Stimulated activated effector memory CD8-positive, alpha-beta T cell treated with anti-CD3 and anti-CD28 coated beads, Interleukin-12 subunit alpha, Interleukin-12 subunit beta, amount 100 ng/mL, for 72 hours (primary cell): ENCODE data around the gene SELENOM.

Experiments used
- ATAC-seq: fragments of 150-1000 bp; cut with Tn5 transposase; 2 replicates; pipeline ENCODE4 v1.10.0; 2021
- DNase-seq, 2 donors: peaks; one replicate each; pipeline ENCODE4 v3.0.0; 2021 to 2022; ENCODE audit warnings: low spot score in 2 of 2
- H3K27ac Mint-ChIP-seq: one replicate; pipeline ENCODE4 v1.8.0; 2022; ENCODE audit warnings: mild to moderate bottlenecking, mixed read lengths
- H3K36me3 Mint-ChIP-seq: one replicate; pipeline ENCODE4 v1.8.0; 2022; ENCODE audit warnings: mild to moderate bottlenecking, mixed read lengths
- H3K4me1 Mint-ChIP-seq: one replicate; pipeline ENCODE4 v1.8.0; 2022; ENCODE audit warnings: mixed read lengths
- H3K4me3 Mint-ChIP-seq: one replicate; pipeline ENCODE4 v1.8.0; 2022; ENCODE audit warnings: mild to moderate bottlenecking, mixed read lengths
- H3K9me3 Mint-ChIP-seq: one replicate; pipeline ENCODE4 v1.8.0; 2022; ENCODE audit warnings: mixed read lengths

The SELENOM gene

GRCh38 chr22:31107178-31107893 is at the start of gene SELENOM:
Gene SELENOM, minus strand, starts transcription at chr22:31107568. Its CDS starts 63 bp downstream, at chr22:31107505.
- H3K4me3 Mint-ChIP-seq = peak within 1 kb of the TSS; percentile 84
- DNase-seq = peak; percentile 73 to 90
- no peaks in the 10 kb centered on the region for H3K9me3 Mint-ChIP-seq

DNA sequence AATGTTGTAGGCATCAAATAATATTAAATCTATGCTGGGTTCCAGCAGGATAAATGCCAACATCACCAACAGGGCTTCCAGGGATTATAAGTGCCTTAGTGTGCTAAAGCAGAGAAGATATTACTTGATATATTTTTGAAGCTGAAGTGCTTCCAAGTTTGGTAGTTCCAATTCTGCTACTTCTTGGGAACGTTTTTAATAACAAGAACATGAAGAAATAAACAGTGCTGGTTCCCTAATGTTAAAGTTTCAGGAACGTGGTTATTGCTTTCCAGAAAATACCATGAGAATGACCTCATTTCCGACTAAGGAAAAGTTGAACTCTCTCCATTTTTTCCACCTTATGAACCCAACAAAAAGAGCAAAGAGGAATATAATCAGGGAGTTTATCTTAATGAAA is 48.1 kb upstream of the SELENOM start:
- no peaks in the 10 kb centered on the region for H3K9me3 Mint-ChIP-seq
- peaks cover 10% of the 10 kb centered on the region for H3K4me1 Mint-ChIP-seq
- H3K36me3 Mint-ChIP-seq = peaks cover 10% of the 10 kb centered on the region
- no peak overlapping the region for H3K27ac Mint-ChIP-seq
- ATAC-seq = no peak
- DNase-seq = no peak
- no peak overlapping the region for H3K4me3 Mint-ChIP-seq

More at GRCh38 chr22:31107178-31107893, at the start of gene SELENOM:
- Mint-ChIP-seq H3K27ac (peak within 1 kb of the TSS; percentile 83), H3K4me1 (peaks cover 21% of the 10 kb centered on the region), H3K36me3 (no peaks in the 10 kb centered on the region)
- peak; percentile 95 for ATAC-seq

- ATAC-seq = no peak
- H3K4me1 Mint-ChIP-seq = peaks cover 9% of the 10 kb centered on the region
- no peaks in the 10 kb centered on the region for H3K9me3 Mint-ChIP-seq
- H3K27ac Mint-ChIP-seq = no peak overlapping the region
- DNase-seq = no peak
- H3K36me3 Mint-ChIP-seq = peaks cover 6% of the 10 kb centered on the region
- no peak overlapping the region for H3K4me3 Mint-ChIP-seq
These were observed 47.6 kb upstream of the SELENOM start for GRCh38 chr22:31154975-31155374.

DNA sequence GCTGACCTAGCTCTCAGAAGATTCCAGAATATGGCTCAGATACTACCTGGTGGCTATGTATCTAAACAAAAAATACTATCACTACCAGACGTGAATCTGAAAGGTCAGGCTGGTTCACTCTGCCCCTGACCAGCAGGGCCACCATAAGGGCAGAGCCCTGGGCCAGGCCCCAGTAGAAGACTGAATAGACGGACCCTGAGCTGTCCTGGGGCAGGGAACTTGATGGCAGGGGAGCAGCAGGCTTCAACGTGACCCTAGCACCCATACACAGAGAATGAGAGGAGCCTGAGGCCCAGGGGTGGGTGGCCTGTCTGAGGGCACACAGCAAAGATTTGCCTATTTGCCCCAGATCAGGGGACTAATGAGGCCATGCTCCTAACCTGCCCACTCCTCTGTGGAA is 46.0 kb upstream of the SELENOM start:
- ATAC-seq = no peak
- no peaks in the 10 kb centered on the region for H3K36me3 Mint-ChIP-seq
- DNase-seq = no peak
- no peak overlapping the region for H3K4me3 Mint-ChIP-seq
- no peak overlapping the region for H3K27ac Mint-ChIP-seq
- H3K9me3 Mint-ChIP-seq = no peaks in the 10 kb centered on the region
- H3K4me1 Mint-ChIP-seq = no peaks in the 10 kb centered on the region

DNA sequence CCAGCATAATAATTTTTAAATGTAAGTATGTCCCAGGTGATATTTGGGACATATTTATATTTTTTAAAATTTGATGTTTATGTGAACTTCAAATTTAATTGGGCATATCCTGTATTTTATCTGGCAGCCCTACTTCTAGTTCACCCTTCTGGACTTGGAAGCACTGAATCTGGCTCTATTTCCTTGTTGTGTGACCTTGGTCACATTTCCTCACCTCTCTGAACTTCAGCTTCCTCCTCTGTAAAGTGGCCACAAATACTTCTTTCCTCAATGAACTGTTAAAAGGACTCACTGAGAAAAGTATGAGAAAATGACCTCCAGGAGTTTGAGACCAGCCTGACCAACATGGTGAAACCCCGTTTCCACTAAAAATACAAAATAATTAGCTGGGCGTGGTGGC is 44.5 kb upstream of the SELENOM start:
- no peak overlapping the region for H3K4me3 Mint-ChIP-seq
- no peak overlapping the region for H3K27ac Mint-ChIP-seq
- H3K9me3 Mint-ChIP-seq = no peaks in the 10 kb centered on the region
- DNase-seq = no peak
- H3K4me1 Mint-ChIP-seq = no peaks in the 10 kb centered on the region
- no peaks in the 10 kb centered on the region for H3K36me3 Mint-ChIP-seq
- no peak for ATAC-seq

DNA sequence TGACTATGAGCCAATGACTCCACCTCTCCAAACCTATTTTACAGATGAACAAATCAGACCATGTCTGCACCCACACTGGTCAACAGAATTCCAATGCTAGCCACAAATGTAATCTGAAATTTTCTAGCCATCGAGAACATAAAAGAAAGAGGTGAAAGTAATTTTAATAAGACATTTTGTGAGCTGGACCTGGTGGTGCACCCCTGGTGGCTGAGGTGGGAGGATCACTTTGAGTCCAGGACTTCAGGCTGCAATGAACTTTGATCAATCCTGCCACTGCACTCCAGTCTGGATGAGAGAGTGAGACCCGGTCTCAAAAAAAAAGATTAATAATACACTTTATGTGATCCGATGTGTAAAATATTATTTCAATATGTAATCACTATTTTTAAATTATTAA is 43.2 kb upstream of the SELENOM start:
- ATAC-seq = no peak
- H3K4me1 Mint-ChIP-seq = no peaks in the 10 kb centered on the region
- H3K27ac Mint-ChIP-seq = no peak overlapping the region
- H3K4me3 Mint-ChIP-seq = no peak overlapping the region
- no peaks in the 10 kb centered on the region for H3K9me3 Mint-ChIP-seq
- DNase-seq = no peak
- no peaks in the 10 kb centered on the region for H3K36me3 Mint-ChIP-seq

GRCh38 chr22:31148953-31149627 is 41.7 kb upstream of the SELENOM start:
- Mint-ChIP-seq H3K27ac (peak overlapping the region; percentile 8), H3K4me3 (no peak overlapping the region), H3K9me3 (no peaks in the 10 kb centered on the region), H3K4me1 (no peaks in the 10 kb centered on the region), H3K36me3 (no peaks in the 10 kb centered on the region)
- ATAC-seq = peak; percentile 65
- peak in 1 of 2 donors; percentile 53 for DNase-seq

DNA sequence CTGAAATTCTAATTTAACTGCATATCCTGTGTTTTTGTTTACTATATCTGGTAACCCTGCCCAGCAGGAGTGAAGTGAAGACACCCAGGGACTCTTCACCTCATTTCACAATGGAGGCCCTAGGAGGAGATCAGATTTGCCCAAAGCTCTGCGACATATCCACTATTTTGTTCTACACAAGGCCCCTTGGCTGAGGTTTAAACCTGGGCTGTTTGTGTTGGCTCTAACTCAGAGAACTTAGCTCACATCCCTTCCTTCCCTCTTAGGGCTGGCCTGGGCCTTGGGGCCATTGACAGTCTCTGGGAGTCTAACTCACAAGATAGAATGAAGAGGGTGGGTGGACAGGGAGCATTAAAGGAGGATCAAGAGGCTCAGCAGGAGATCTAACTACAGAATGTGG is 41.1 kb upstream of the SELENOM start:
- no peaks in the 10 kb centered on the region for H3K4me1 Mint-ChIP-seq
- DNase-seq (no peak), ATAC-seq (no peak)
- no peaks in the 10 kb centered on the region for H3K36me3 Mint-ChIP-seq
- H3K27ac Mint-ChIP-seq = peak overlapping the region; percentile 8
- no peak overlapping the region for H3K4me3 Mint-ChIP-seq
- no peaks in the 10 kb centered on the region for H3K9me3 Mint-ChIP-seq

- Mint-ChIP-seq H3K4me1 (no peaks in the 10 kb centered on the region), H3K4me3 (no peak overlapping the region), H3K36me3 (no peaks in the 10 kb centered on the region), H3K9me3 (no peaks in the 10 kb centered on the region), H3K27ac (peak overlapping the region; percentile 50)
- DNase-seq (no peak), ATAC-seq (peak; percentile 17)
These were observed 36.9 kb upstream of the SELENOM start for GRCh38 chr22:31144223-31144622.

DNA sequence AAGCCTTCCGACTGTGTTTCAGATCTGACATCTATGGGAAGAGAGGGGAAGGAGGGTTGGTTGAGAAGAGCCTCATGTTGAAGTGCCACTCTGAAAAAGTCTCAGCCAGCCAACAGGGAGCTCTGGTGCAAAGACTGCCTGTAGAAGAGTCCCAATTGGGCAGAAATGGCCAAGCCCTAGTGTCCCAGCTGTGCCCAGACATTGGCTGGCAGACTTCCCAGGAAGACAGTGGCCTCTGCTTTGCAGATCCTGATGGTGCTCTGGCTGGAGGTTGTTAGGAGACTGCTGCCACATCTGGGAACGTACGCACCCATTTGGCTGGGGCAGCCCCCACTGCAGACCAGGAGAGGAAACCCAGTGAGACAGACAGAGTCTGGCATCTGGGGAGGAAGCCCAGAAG is 36.2 kb upstream of the SELENOM start:
- Mint-ChIP-seq H3K36me3 (no peaks in the 10 kb centered on the region), H3K27ac (peak overlapping the region; percentile 50), H3K9me3 (no peaks in the 10 kb centered on the region), H3K4me1 (no peaks in the 10 kb centered on the region), H3K4me3 (no peak overlapping the region)
- DNase-seq = no peak
- no peak for ATAC-seq

DNA sequence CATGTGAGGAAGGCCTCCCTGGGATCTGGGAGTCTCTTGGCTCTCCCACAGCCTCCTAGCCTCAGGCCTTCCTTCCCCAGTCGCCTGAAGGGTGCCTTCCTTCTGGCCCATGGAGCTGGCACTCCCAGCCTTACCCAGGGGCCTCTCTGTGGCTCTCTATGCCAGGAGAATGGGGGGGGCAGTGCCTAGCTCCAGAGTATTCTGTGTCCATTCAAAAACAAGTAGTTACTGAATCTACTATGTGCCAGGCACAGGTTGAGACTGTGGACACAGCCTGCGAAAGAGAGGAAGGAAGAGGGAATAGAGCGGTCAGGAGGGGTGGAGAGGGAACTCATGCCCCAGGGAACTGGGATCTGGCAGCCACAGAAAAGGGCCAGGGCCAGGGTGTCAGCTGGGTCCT is 35.7 kb upstream of the SELENOM start:
- no peaks in the 10 kb centered on the region for H3K9me3 Mint-ChIP-seq
- H3K27ac Mint-ChIP-seq = peak overlapping the region; percentile 50
- no peak for DNase-seq
- no peaks in the 10 kb centered on the region for H3K4me1 Mint-ChIP-seq
- H3K4me3 Mint-ChIP-seq = no peak overlapping the region
- no peak for ATAC-seq
- H3K36me3 Mint-ChIP-seq = no peaks in the 10 kb centered on the region

- no peak for DNase-seq
- H3K27ac Mint-ChIP-seq = peak overlapping the region; percentile 56
- H3K4me1 Mint-ChIP-seq = no peaks in the 10 kb centered on the region
- ATAC-seq = no peak
- H3K9me3 Mint-ChIP-seq = no peaks in the 10 kb centered on the region
- no peak overlapping the region for H3K4me3 Mint-ChIP-seq
- H3K36me3 Mint-ChIP-seq = no peaks in the 10 kb centered on the region
These were observed 34.9 kb upstream of the SELENOM start for GRCh38 chr22:31142285-31142684.

DNA sequence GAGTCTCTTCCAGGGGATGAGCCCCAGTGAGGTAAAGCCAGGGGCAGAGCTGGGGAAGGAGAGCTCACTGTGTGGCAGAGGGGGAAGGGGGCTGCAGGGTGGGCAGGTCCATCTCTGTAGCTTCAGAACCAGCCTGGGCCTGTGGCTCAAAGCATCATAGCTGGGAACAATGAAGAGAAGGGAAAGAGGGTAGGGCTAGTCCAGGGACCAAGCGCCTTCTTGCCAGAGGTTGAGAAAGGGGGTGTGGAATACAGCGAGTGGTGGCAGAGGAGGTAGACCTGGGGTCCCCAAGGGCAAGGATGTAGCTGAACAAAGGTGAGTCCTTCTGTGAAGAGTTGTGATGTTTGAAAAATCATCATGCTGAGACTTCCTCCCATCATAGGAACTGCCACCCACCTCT is 34.2 kb upstream of the SELENOM start:
- ATAC-seq (no peak), DNase-seq (no peak)
- peak overlapping the region; percentile 56 for H3K27ac Mint-ChIP-seq
- no peaks in the 10 kb centered on the region for H3K4me1 Mint-ChIP-seq
- H3K36me3 Mint-ChIP-seq = no peaks in the 10 kb centered on the region
- no peaks in the 10 kb centered on the region for H3K9me3 Mint-ChIP-seq
- H3K4me3 Mint-ChIP-seq = no peak overlapping the region

GRCh38 chr22:31140746-31141145 is 33.4 kb upstream of the SELENOM start:
- H3K36me3 Mint-ChIP-seq = no peaks in the 10 kb centered on the region
- no peaks in the 10 kb centered on the region for H3K9me3 Mint-ChIP-seq
- H3K4me1 Mint-ChIP-seq = no peaks in the 10 kb centered on the region
- peak overlapping the region; percentile 56 for H3K27ac Mint-ChIP-seq
- H3K4me3 Mint-ChIP-seq = no peak overlapping the region
- ATAC-seq (no peak), DNase-seq (no peak)

DNA sequence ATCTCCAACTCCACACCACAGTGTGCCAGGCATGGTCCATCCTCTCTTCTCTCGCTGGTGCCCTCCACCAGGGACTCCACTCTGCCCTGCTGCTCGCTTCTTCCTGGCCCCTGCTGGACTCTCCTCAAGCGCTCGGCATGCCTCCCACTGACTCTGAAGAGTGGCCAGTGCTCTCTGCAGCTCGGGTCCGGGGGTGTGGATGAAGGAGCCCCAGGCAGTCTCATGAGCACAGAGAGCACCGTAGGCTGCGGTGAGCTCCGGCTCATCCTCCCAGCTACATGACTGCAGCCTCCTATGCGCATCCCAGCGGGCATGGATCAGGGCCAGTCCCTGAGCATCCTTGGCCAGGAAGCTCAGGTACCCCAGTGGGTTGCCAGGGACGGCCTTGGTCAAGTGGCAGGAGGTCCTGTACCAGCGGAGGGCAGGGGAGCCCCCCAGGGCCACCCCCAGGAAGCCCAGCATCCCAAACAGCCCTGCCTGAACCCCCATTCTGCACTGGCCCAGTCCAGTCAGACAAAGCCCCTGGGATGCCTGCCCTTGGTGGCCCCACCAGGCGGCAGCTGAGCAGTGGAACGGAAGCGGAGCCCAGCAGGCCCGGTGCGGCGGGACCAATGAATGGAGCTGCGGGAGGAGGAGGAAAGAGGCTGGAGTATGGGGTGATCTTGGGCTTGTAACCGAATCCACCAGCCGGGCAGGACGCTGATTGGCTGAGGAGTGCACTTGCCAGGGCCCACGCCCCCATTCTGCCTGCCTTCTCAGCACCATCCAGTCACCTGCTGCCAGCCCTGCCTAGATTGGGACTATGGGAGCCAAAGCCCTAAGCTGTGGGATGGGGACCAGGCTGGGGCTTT is 32.7 kb upstream of the SELENOM start, which contains the start of gene PLA2G3:
Gene PLA2G3, minus strand, starts transcription at position 643 of the 851 bp plus-strand sequence. Its CDS starts 154 bp downstream, at position 489.
- H3K4me1 Mint-ChIP-seq = no peaks in the 10 kb centered on the region
- DNase-seq (no peak), ATAC-seq (no peak)
- no peak within 1 kb of the TSS for H3K4me3 Mint-ChIP-seq
- H3K27ac Mint-ChIP-seq = peak within 1 kb of the TSS; percentile 56
- no peaks in the 10 kb centered on the region for H3K9me3 Mint-ChIP-seq
- H3K36me3 Mint-ChIP-seq = no peaks in the 10 kb centered on the region
